Measurements from ENCODE around the gene DCAF11.
A peak's percentile ranks its signal among the peaks of the same experiment; 100 is the strongest.

DCAF11 gene

GRCh38 chr14:24114532-24115421 lies at the start of gene DCAF11, which contains the start of gene NRL:
DCAF11 (plus strand) TSS chr14:24114777; CDS start chr14:24115595, 818 bp downstream.
NRL (minus strand) TSS chr14:24114949; CDS start chr14:24082848, 32,101 bp downstream.
- peak; percentile 98 for DNase-seq (ENCODE audit: low read depth)

GRCh38 chr14:24064856-24065255 lies 49.7 kb upstream of the DCAF11 start:
- no peak for DNase-seq (ENCODE audit: low read depth)

GRCh38 chr14:24065408-24065807 lies 49.2 kb upstream of the DCAF11 start:
- no peak for DNase-seq (ENCODE audit: low read depth)

- no peak for DNase-seq (ENCODE audit: low read depth)
Observed at GRCh38 chr14:24066496-24067132, 48.0 kb upstream of the DCAF11 start.

GRCh38 chr14:24067133-24068082 lies 47.2 kb upstream of the DCAF11 start:
- no peak for DNase-seq (ENCODE audit: low read depth)

- DNase-seq (ENCODE audit: low read depth), result no peak
Observed at GRCh38 chr14:24068711-24069410, 45.7 kb upstream of the DCAF11 start.

- no peak for DNase-seq (ENCODE audit: low read depth)
Observed at GRCh38 chr14:24069411-24069735, 45.2 kb upstream of the DCAF11 start.

GRCh38 chr14:24070285-24071143 lies 44.1 kb upstream of the DCAF11 start:
- no peak for DNase-seq (ENCODE audit: low read depth)

GRCh38 chr14:24071144-24071697 lies 43.4 kb upstream of the DCAF11 start, which contains the start of gene CPNE6:
CPNE6 (plus strand) TSS chr14:24071562; CDS start chr14:24072937, 1,375 bp downstream.
- DNase-seq (ENCODE audit: low read depth), result no peak

- DNase-seq (ENCODE audit: low read depth), result no peak
Observed at GRCh38 chr14:24071836-24072430, 42.6 kb upstream of the DCAF11 start.

- DNase-seq (ENCODE audit: low read depth), result no peak
Observed at GRCh38 chr14:24072436-24072835, 42.1 kb upstream of the DCAF11 start.

GRCh38 chr14:24072881-24073877 lies 41.4 kb upstream of the DCAF11 start:
- DNase-seq (ENCODE audit: low read depth), result no peak

- no peak for DNase-seq (ENCODE audit: low read depth)
Observed at GRCh38 chr14:24074625-24075484, 39.7 kb upstream of the DCAF11 start.

- no peak for DNase-seq (ENCODE audit: low read depth)
Observed at GRCh38 chr14:24075485-24076301, 38.9 kb upstream of the DCAF11 start.

- no peak for DNase-seq (ENCODE audit: low read depth)
Observed at GRCh38 chr14:24076302-24076601, 38.3 kb upstream of the DCAF11 start.

- no peak for DNase-seq (ENCODE audit: low read depth)
Observed at GRCh38 chr14:24077086-24077485, 37.5 kb upstream of the DCAF11 start.

GRCh38 chr14:24078146-24078545 lies 36.4 kb upstream of the DCAF11 start:
- DNase-seq (ENCODE audit: low read depth), result no peak

All from activated gamma-delta T cell treated with anti-CD3 and anti-CD28 coated beads, Interleukin-2, amount 50 U/mL, for 16 hours (primary cell).